ENCODE measurements around the gene SEMA5A. TPM values are rescaled to one million over a fixed set of nuclear protein-coding genes. Genes with fewer than 3 reads are reported as not detected.

Gene SEMA5A
- polyA plus RNA-seq, 1 donor from 2014 or later, result 3.2 TPM

DNA sequence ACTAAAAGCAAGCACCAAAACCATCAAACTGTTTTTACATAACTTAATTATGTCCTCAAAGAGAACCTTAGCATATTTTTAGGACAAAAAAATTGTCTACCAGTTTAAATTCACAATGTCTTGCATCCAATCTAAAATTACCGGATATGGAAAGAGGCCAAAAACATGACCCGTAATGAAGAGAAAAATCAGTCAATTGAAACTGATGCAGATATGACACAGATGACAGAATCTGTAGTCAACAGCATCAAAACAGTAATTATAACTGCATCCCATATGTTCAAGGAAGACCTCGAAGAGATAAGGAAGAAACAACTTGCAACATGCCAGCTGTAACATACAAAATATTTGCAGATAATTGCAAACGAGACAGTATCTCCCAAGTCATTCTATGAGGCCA is 473.2 kb downstream of the SEMA5A start:
- Histone ChIP-seq H3K36me3 (ENCODE audit: insufficient read depth, low read length) (no peaks in the 10 kb centered on the region), H3F3A (ENCODE audit: insufficient read depth, low read length, poor library complexity, severe bottlenecking) (no peaks in the 10 kb centered on the region), H3K9me2 (ENCODE audit: insufficient read depth, low read length) (no peaks in the 10 kb centered on the region), H3K4me3 (ENCODE audit: low read length) (no peak overlapping the region), H3K9me3 (ENCODE audit: low read length) (no peaks in the 10 kb centered on the region), H3K9ac (ENCODE audit: low read length) (no peak overlapping the region), H4K20me1 (ENCODE audit: insufficient read depth) (no peaks in the 10 kb centered on the region), H3K4me2 (ENCODE audit: low read length) (no peak overlapping the region), H2AFZ (ENCODE audit: low read depth, low read length) (no peak overlapping the region), H3K27me3 (ENCODE audit: insufficient read depth, low read depth, low read length) (no peaks in the 10 kb centered on the region), H3K27ac (ENCODE audit: low read length) (no peak overlapping the region), H3K79me2 (replicated peaks; ENCODE audit: insufficient read depth, low read length) (no peaks in the 10 kb centered on the region)
- TF ChIP-seq, protein P1, sequence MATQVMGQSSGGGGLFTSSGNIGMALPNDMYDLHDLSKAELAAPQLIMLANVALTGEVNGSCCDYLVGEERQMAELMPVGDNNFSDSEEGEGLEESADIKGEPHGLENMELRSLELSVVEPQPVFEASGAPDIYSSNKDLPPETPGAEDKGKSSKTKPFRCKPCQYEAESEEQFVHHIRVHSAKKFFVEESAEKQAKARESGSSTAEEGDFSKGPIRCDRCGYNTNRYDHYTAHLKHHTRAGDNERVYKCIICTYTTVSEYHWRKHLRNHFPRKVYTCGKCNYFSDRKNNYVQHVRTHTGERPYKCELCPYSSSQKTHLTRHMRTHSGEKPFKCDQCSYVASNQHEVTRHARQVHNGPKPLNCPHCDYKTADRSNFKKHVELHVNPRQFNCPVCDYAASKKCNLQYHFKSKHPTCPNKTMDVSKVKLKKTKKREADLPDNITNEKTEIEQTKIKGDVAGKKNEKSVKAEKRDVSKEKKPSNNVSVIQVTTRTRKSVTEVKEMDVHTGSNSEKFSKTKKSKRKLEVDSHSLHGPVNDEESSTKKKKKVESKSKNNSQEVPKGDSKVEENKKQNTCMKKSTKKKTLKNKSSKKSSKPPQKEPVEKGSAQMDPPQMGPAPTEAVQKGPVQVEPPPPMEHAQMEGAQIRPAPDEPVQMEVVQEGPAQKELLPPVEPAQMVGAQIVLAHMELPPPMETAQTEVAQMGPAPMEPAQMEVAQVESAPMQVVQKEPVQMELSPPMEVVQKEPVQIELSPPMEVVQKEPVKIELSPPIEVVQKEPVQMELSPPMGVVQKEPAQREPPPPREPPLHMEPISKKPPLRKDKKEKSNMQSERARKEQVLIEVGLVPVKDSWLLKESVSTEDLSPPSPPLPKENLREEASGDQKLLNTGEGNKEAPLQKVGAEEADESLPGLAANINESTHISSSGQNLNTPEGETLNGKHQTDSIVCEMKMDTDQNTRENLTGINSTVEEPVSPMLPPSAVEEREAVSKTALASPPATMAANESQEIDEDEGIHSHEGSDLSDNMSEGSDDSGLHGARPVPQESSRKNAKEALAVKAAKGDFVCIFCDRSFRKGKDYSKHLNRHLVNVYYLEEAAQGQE (IDR thresholded peaks at IDR 0.05; ENCODE audit: borderline replicate concordance), result no peak
- TF ChIP-seq POLR2AphosphoS5 (IDR thresholded peaks at IDR 0.05) (no peak), EP300 (conservative IDR thresholded peaks at IDR 0.05; ENCODE audit: poor library complexity, severe bottlenecking) (no peak), SMC3 (conservative IDR thresholded peaks at IDR 0.05; ENCODE audit: poor library complexity) (no peak), RAD21 (conservative IDR thresholded peaks at IDR 0.05) (no peak), MXI1 (conservative IDR thresholded peaks at IDR 0.05; ENCODE audit: poor library complexity, severe bottlenecking) (no peak), TAF1 (IDR thresholded peaks at IDR 0.05; ENCODE audit: low read depth) (no peak), EZH2 (IDR thresholded peaks at IDR 0.05; ENCODE audit: borderline replicate concordance, insufficient read depth, low read length, poor library complexity, severe bottlenecking) (no peak)
- TF ChIP-seq, protein P2, sequence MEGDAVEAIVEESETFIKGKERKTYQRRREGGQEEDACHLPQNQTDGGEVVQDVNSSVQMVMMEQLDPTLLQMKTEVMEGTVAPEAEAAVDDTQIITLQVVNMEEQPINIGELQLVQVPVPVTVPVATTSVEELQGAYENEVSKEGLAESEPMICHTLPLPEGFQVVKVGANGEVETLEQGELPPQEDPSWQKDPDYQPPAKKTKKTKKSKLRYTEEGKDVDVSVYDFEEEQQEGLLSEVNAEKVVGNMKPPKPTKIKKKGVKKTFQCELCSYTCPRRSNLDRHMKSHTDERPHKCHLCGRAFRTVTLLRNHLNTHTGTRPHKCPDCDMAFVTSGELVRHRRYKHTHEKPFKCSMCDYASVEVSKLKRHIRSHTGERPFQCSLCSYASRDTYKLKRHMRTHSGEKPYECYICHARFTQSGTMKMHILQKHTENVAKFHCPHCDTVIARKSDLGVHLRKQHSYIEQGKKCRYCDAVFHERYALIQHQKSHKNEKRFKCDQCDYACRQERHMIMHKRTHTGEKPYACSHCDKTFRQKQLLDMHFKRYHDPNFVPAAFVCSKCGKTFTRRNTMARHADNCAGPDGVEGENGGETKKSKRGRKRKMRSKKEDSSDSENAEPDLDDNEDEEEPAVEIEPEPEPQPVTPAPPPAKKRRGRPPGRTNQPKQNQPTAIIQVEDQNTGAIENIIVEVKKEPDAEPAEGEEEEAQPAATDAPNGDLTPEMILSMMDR (IDR thresholded peaks at IDR 0.05; ENCODE audit: poor library complexity, severe bottlenecking), result no peak

DNA sequence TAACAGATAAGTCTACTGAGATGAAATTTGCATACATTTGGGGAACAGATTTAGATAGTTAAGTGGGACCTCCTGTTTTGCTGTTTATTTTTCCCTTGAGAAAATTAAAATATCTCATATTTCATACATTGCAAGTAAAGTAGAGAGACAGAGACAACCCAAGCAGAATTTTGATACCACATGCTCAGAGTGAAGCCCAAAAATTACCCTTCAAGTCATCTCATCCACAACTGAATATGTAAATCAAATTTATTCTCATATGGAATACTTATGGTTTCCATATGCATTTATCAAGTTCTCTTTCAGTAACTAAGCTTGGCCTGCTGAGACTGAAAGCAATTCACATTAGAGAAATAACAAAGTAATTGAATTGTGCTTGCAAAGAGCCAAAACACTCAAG is 474.4 kb downstream of the SEMA5A start:
- no peaks in the 10 kb centered on the region for H4K20me1 ChIP-seq (ENCODE audit: insufficient read depth)
- H3K4me3 ChIP-seq (ENCODE audit: low read length), result no peak overlapping the region
- H2AFZ ChIP-seq (ENCODE audit: low read depth, low read length), result no peak overlapping the region
- no peak for TF ChIP-seq EZH2 (IDR thresholded peaks at IDR 0.05; ENCODE audit: borderline replicate concordance, insufficient read depth, low read length, poor library complexity, severe bottlenecking)
- TF ChIP-seq, protein P2 (IDR thresholded peaks at IDR 0.05; ENCODE audit: poor library complexity, severe bottlenecking), result no peak
- no peaks in the 10 kb centered on the region for H3K36me3 ChIP-seq (ENCODE audit: insufficient read depth, low read length)
- H3F3A ChIP-seq (ENCODE audit: insufficient read depth, low read length, poor library complexity, severe bottlenecking), result no peaks in the 10 kb centered on the region
- H3K9ac ChIP-seq (ENCODE audit: low read length), result no peak overlapping the region
- no peaks in the 10 kb centered on the region for H3K27me3 ChIP-seq (ENCODE audit: insufficient read depth, low read depth, low read length)
- H3K9me2 ChIP-seq (ENCODE audit: insufficient read depth, low read length), result no peaks in the 10 kb centered on the region
- no peak overlapping the region for H3K4me2 ChIP-seq (ENCODE audit: low read length)
- H3K9me3 ChIP-seq (ENCODE audit: low read length), result no peaks in the 10 kb centered on the region
- no peak overlapping the region for H3K27ac ChIP-seq (ENCODE audit: low read length)
- no peaks in the 10 kb centered on the region for H3K79me2 ChIP-seq (replicated peaks; ENCODE audit: insufficient read depth, low read length)
